OCI-LY7 (cell line): Measurements from ENCODE around the gene AQP12A. TPM values are rescaled to one million over a fixed set of nuclear protein-coding genes. Genes with fewer than 3 reads are reported as not detected.

ENCODE experiments used
- BruUV-seq: library from RNA; stranded (reverse); fragments of 400-500 nt; replicated peaks from 2 replicates; lab custom pipeline; 2021; lab: Mats Ljungman, UMichigan
- CTCF ChIA-PET: fragments of 300-600 bp; sonication (Branson Sonifier 250); formaldehyde crosslinking; loops from one replicate; lab custom pipeline; 2022; ENCODE audit warnings: antibody characterized with exemption; ENCODE audit not compliant: unreplicated experiment; lab: Charles Lee
- POLR2A ChIA-PET: fragments of 300-600 bp; sonication (Branson Sonifier 250); formaldehyde crosslinking; loops from one replicate; lab custom pipeline; 2022; ENCODE audit warnings: antibody characterized with exemption; lab: Charles Lee
- DNase-seq: peaks from one replicate; pipeline ENCODE4 v3.0.0-alpha.2; 2015; ENCODE audit warnings: low spot score
- H2AFZ ChIP-seq: fragments of 200-600 bp; sonication (generic), shearing (Covaris generic); 2 replicates; pipeline ENCODE4 v1.6.1; 2014; ENCODE audit warnings: mild to moderate bottlenecking, antibody characterized with exemption, low read length, moderate library complexity
- H3K27ac ChIP-seq: fragments of 200-600 bp; sonication (generic); 2 replicates; pipeline ENCODE4 v1.5.1; 2014; ENCODE audit warnings: mixed run types, low read depth, mild to moderate bottlenecking, moderate library complexity, low read length, inconsistent platforms; ENCODE audit not compliant: poor library complexity, severe bottlenecking
- H3K36me3 ChIP-seq: fragments of 200-600 bp; sonication (generic); 2 replicates; pipeline ENCODE4 v1.6.1; 2014; ENCODE audit warnings: mild to moderate bottlenecking, antibody characterized with exemption, low read length, moderate library complexity, mixed read lengths; ENCODE audit not compliant: insufficient read depth
- H3K4me1 ChIP-seq: fragments of 200-600 bp; sonication (generic); 2 replicates; pipeline ENCODE4 v1.5.1; 2014; ENCODE audit warnings: mild to moderate bottlenecking, low read length; ENCODE audit not compliant: insufficient read depth, poor library complexity, severe bottlenecking
- H3K4me2 ChIP-seq: fragments of 200-600 bp; sonication (generic); 2 replicates; pipeline ENCODE4 v1.6.1; 2014; ENCODE audit warnings: mild to moderate bottlenecking, low read length
- H3K4me3 ChIP-seq: fragments of 200-600 bp; sonication (generic); 2 replicates; pipeline ENCODE4 v1.5.1; 2014; ENCODE audit warnings: mild to moderate bottlenecking, low read depth, low read length; ENCODE audit not compliant: poor library complexity, severe bottlenecking
- H3K79me2 ChIP-seq: fragments of 200-600 bp; sonication (generic); 2 replicates; pipeline ENCODE4 v1.6.1; 2016; ENCODE audit warnings: low read depth, mild to moderate bottlenecking, low read length, moderate library complexity, mixed read lengths; ENCODE audit not compliant: insufficient read depth
- H3K9me2 ChIP-seq: fragments of 200-600 bp; sonication (generic); 2 replicates; pipeline ENCODE4 v1.6.1; 2016; ENCODE audit warnings: mild to moderate bottlenecking, low read length, mixed read lengths; ENCODE audit not compliant: insufficient read depth
- H3K9me3 ChIP-seq: fragments of 200-600 bp; sonication (generic); 2 replicates; pipeline ENCODE4 v1.6.1; 2014; ENCODE audit warnings: mild to moderate bottlenecking, mixed run types, low read length, mixed read lengths
- H4K20me1 ChIP-seq: fragments of 200-600 bp; sonication (generic); 2 replicates; pipeline ENCODE4 v1.6.1; 2014; ENCODE audit warnings: mild to moderate bottlenecking, antibody characterized with exemption, low read length, moderate library complexity, mixed read lengths; ENCODE audit not compliant: insufficient read depth
- EZH2phosphoT487 ChIP-seq: fragments of 200-600 bp; sonication (generic); IDR thresholded peaks from 2 replicates; pipeline ENCODE4 v1.6.1; 2018; ENCODE audit warnings: low read depth, borderline replicate concordance, mild to moderate bottlenecking, mixed run types, antibody characterized with exemption, low read length, moderate library complexity, mixed read lengths
- intact Hi-C: fragments of 100-400 bp; cut with micrococcal nuclease; formaldehyde crosslinking; loops from one replicate; pipeline ENCODE4 v1.10.0; 2022; ENCODE audit not compliant: unreplicated experiment
- total RNA-seq, 2 experiments: library from RNA; depleted of rRNA in 1 of 2; stranded (reverse); fragments of >200 nt in 1 of 2; shearing (Covaris generic) in 1 of 2; gene quantifications; 2 replicates each; pipeline ENCODE4 v1.2.3, GENCODE V29; 2014 to 2022
- TF ChIP-seq, protein P1 (sequence below): fragments of 200-600 bp; sonication (generic); conservative IDR thresholded peaks from 2 replicates; pipeline ENCODE4 v1.5.1; 2014; ENCODE audit warnings: mild to moderate bottlenecking, antibody characterized with exemption, low read length, moderate library complexity, mixed read lengths

AQP12A gene
- total RNA-seq, 2 experiments from 2014 or later = not detected

DNA sequence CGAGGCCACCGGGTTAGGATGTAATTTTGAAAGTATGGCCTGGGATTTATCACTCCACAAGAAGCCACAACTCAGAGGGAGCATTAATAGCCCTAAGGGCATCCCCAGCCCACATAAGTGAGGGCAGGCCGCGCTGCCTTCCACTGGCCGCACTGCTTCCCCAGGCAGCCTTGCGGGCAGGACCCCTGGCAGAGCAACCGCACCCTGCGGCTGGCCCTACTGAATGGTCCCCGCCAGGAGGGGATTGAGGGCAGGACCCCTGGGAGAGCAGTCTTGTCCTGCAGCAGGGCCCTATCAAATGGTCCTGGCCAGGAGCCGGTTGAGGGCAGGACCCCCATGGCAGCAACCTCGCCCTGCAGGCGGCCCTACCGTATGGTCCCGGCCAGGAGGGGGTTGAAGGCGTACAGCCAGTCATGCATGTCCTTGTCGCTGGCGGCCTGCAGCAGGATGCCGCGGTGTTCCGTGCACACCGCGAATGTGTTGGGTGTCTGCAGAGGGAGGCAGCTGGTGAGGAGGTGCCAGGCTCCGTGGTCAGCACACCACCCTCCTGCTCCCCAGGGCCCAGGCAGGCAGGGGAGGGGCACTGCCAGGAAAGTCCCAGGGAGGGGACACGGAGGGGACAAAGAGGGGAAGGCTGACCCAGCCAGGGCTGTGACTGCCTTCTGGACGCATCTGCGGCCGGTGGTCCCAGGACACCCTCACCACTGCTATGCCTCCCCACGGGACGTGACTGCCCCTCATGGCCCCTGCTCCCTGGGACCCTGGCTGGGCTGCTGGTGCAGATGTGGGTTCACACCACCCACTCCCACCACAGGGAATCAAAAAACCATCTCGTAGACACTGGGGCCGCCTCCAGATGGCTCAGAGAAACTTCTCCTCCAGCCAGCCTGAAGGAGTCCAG lies 26.3 kb downstream of the AQP12A start:
- TF ChIP-seq, protein P1, sequence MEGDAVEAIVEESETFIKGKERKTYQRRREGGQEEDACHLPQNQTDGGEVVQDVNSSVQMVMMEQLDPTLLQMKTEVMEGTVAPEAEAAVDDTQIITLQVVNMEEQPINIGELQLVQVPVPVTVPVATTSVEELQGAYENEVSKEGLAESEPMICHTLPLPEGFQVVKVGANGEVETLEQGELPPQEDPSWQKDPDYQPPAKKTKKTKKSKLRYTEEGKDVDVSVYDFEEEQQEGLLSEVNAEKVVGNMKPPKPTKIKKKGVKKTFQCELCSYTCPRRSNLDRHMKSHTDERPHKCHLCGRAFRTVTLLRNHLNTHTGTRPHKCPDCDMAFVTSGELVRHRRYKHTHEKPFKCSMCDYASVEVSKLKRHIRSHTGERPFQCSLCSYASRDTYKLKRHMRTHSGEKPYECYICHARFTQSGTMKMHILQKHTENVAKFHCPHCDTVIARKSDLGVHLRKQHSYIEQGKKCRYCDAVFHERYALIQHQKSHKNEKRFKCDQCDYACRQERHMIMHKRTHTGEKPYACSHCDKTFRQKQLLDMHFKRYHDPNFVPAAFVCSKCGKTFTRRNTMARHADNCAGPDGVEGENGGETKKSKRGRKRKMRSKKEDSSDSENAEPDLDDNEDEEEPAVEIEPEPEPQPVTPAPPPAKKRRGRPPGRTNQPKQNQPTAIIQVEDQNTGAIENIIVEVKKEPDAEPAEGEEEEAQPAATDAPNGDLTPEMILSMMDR = no peak
- no peak for TF ChIP-seq EZH2phosphoT487
- Histone ChIP-seq H3K4me3 (no peak overlapping the region), H3K79me2 (no peaks in the 10 kb centered on the region), H3K4me1 (no peaks in the 10 kb centered on the region), H3K27ac (no peak overlapping the region), H3K9me2 (no peaks in the 10 kb centered on the region), H4K20me1 (no peaks in the 10 kb centered on the region), H2AFZ (no peak overlapping the region), H3K4me2 (no peak overlapping the region), H3K36me3 (no peaks in the 10 kb centered on the region), H3K9me3 (no peaks in the 10 kb centered on the region)
- DNase-seq = no peak
- no TSS peak for BruUV-seq
- ChIA-PET CTCF (no interaction called here), POLR2A (no interaction called here)
- intact Hi-C loops = no loop called here

DNA sequence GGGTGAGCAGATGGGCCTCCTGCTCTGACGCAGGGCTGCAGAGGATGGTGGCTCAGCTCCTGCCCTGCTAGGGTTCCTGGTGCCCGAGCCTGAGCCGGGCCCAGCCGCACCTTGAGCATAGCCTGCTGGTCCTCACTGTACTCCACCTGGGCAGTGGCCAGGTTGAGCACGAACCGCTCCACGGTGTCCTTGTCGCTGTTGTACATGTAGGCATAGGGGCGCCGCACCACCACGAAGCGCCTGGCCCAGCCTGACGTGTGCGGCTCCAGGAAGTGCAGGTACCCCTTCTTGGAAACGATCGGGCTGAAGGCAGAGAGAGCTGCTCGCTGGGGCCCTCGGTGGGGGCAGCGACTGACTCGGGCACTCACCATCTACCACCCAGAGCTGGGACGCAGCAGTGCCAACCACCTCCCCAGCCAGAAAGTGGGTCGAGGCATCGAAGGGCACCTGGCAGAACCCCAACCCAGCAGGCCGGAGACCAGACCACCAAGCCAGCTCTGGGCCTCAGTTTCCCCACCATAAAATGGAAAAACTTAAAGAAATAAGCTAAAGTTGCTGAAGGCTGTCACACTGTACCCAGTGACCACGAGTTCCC lies 27.3 kb downstream of the AQP12A start:
- no peak overlapping the region for H3K4me3 ChIP-seq
- ChIA-PET CTCF (no interaction called here), POLR2A (no interaction called here)
- DNase-seq = no peak
- no peaks in the 10 kb centered on the region for H3K36me3 ChIP-seq
- TF ChIP-seq, protein P1 = no peak
- TF ChIP-seq EZH2phosphoT487 = no peak
- no peaks in the 10 kb centered on the region for H3K79me2 ChIP-seq
- no peak overlapping the region for H3K4me2 ChIP-seq
- H3K9me2 ChIP-seq = no peaks in the 10 kb centered on the region
- H3K4me1 ChIP-seq = no peaks in the 10 kb centered on the region
- H2AFZ ChIP-seq = no peak overlapping the region
- H4K20me1 ChIP-seq = no peaks in the 10 kb centered on the region
- no peaks in the 10 kb centered on the region for H3K9me3 ChIP-seq
- intact Hi-C loops = no loop called here
- no peak overlapping the region for H3K27ac ChIP-seq
- no TSS peak for BruUV-seq
